NCI-H2081 (cell line): ENCODE results near the gene FLVCR2.

Source experiments
- DNase-seq, 2 experiments: peaks; one replicate each; lab custom pipeline; 2025; lab: John Stamatoyannopoulos, UW

The FLVCR2 gene

GRCh38 chr14:75578102-75578785 is at the start of gene FLVCR2:
TSS of gene FLVCR2 (plus strand) at chr14:75578620. CDS start at chr14:75578973, 353 bp downstream.
- no peak for DNase-seq

GRCh38 chr14:75531256-75531655 is 47.2 kb upstream of the FLVCR2 start:
- DNase-seq = no peak

GRCh38 chr14:75531660-75532317 is 46.6 kb upstream of the FLVCR2 start:
- DNase-seq = no peak

GRCh38 chr14:75533791-75534555 is 44.4 kb upstream of the FLVCR2 start:
- DNase-seq = no peak

- DNase-seq = no peak
Measured at GRCh38 chr14:75535164-75535898, 43.1 kb upstream of the FLVCR2 start.

GRCh38 chr14:75537071-75537470 is 41.3 kb upstream of the FLVCR2 start:
- no peak for DNase-seq

GRCh38 chr14:75539162-75539560 is 39.3 kb upstream of the FLVCR2 start:
- DNase-seq = no peak

- DNase-seq = no peak
Measured at GRCh38 chr14:75539561-75540478, 38.6 kb upstream of the FLVCR2 start.

GRCh38 chr14:75540479-75540851 is 38.0 kb upstream of the FLVCR2 start:
- no peak for DNase-seq

DNA sequence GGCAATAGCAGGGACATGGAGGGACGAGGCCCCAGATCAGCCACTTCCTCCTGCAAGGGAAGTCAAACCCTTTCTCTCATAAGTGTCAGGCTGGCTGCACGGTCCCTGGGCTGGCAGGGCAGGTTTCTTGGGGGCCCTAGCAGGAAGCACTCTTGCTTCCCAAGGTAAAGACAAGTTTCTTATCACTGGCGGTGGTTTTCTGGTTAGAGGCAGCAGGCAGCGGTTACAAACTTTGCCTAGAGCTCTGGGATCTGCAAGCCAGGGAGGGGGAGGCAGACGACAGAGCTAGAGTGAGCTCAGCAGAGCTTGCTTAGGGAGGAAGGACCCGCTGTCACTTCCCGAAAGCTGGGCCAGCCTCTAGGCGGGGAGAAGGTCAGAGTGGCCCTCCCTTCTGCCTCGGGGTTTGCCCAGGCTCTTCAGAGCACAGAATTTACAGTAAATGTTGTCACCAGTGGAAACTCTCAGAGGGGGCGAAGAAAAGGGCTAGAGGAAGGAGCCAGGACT is 35.8 kb upstream of the FLVCR2 start:
- no peak for DNase-seq

DNA sequence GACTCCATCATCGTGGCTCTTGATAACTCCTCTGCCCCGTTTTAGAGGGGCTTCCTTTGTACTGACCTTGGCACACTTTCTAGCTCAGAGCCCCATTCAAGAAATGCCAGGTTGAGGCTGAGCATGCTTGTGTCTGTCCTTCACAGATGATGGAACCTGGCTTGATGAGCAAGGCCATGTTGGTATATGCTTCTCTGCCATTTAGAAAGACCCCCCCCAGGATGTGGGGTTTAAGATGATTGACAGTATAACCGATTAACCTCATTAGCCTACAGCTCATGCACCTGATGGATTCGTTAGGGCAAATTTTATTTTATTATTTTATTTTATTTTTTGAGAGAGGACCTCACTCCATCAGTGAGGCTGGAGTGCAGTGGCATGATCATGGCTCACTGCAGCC is 35.2 kb upstream of the FLVCR2 start:
- DNase-seq = no peak

- DNase-seq = no peak
Measured at GRCh38 chr14:75543786-75544185, 34.6 kb upstream of the FLVCR2 start.

DNA sequence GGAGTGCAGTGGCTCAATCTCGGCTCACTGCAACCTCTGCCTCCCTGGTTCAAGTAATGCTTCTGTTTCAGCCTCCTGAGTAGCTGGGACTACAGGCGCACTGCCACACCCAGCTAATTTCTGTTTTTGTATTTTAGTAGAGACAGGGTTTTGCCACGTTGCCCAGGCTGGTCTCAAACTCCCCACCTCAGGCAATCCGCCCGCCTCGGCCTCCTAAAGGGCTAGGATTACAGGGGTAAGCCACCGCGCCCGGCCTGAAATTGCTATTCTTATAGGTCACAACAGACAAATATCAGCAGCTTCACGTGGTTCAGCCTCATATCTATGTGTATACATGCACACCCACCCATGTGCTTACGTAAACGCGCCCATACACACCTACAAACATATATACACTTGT is 32.5 kb upstream of the FLVCR2 start:
- DNase-seq = no peak

- DNase-seq = no peak
Measured at GRCh38 chr14:75547552-75548250, 30.7 kb upstream of the FLVCR2 start.

GRCh38 chr14:75548544-75548943 is 29.9 kb upstream of the FLVCR2 start:
- DNase-seq = no peak

GRCh38 chr14:75549169-75549568 is 29.3 kb upstream of the FLVCR2 start:
- no peak for DNase-seq

- DNase-seq = no peak
Measured at GRCh38 chr14:75551021-75551420, 27.4 kb upstream of the FLVCR2 start.

GRCh38 chr14:75553157-75553556 is 25.3 kb upstream of the FLVCR2 start:
- DNase-seq = no peak

- DNase-seq = no peak
Measured at GRCh38 chr14:75553761-75554364, 24.6 kb upstream of the FLVCR2 start.

GRCh38 chr14:75554482-75554881 is 23.9 kb upstream of the FLVCR2 start:
- no peak for DNase-seq
